HEK293 (cell line): ENCODE data around the gene CLCN3.

Experiments used
- ZBTB20 ChIP-seq: fragments of 450-650 bp; formaldehyde crosslinking; IDR thresholded peaks from 2 replicates; pipeline ENCODE4 v1.5.1; 2016; ENCODE audit warnings: missing biosample characterization, missing genetic modification characterization
- ZBTB49 ChIP-seq: fragments of 450-650 bp; formaldehyde crosslinking; IDR thresholded peaks from 2 replicates; pipeline ENCODE4 v1.5.1; 2016; ENCODE audit warnings: missing biosample characterization, missing genetic modification characterization, low read depth
- ZBTB6 ChIP-seq: fragments of 450-650 bp; formaldehyde crosslinking; IDR thresholded peaks from 2 replicates; pipeline ENCODE4 v1.5.1; 2017; ENCODE audit warnings: missing biosample characterization, missing genetic modification characterization
- ZNF112 ChIP-seq: fragments of 450-650 bp; formaldehyde crosslinking; IDR thresholded peaks from 2 replicates; pipeline ENCODE4 v1.5.0; 2017; ENCODE audit warnings: missing biosample characterization, missing genetic modification characterization
- ZNF114 ChIP-seq: fragments of 450-650 bp; formaldehyde crosslinking; IDR thresholded peaks from 2 replicates; pipeline ENCODE4 v1.5.0; 2017; ENCODE audit warnings: missing biosample characterization, missing genetic modification characterization
- ZNF133 ChIP-seq: fragments of 450-650 bp; formaldehyde crosslinking; IDR thresholded peaks from 2 replicates; pipeline ENCODE4 v1.5.1; 2016; ENCODE audit warnings: missing biosample characterization, missing genetic modification characterization
- ZNF2 ChIP-seq: fragments of 450-650 bp; formaldehyde crosslinking; IDR thresholded peaks from 2 replicates; pipeline ENCODE4 v1.5.1; 2016; ENCODE audit warnings: missing biosample characterization, missing genetic modification characterization
- ZNF274 ChIP-seq, 2 experiments: fragments of 200-500 bp in 1 of 2; fragments of 450-650 bp in 1 of 2; sonication (Bioruptor generic) in 1 of 2; formaldehyde crosslinking in 1 of 2; IDR thresholded peaks; 2 replicates each; pipeline versions ENCODE4 v1.5.1 to v1.6.1; 2014 to 2016; ENCODE audit warnings: borderline replicate concordance in 1 of 2, inconsistent platforms in 1 of 2, low read length in 1 of 2, missing biosample characterization in 1 of 2, missing genetic modification characterization in 1 of 2
- ZNF302 ChIP-seq: fragments of 450-650 bp; formaldehyde crosslinking; IDR thresholded peaks from 2 replicates; pipeline ENCODE4 v1.5.1; 2016; ENCODE audit warnings: missing biosample characterization, missing genetic modification characterization, low read depth
- ZNF350 ChIP-seq: fragments of 450-650 bp; formaldehyde crosslinking; IDR thresholded peaks from 2 replicates; pipeline ENCODE4 v1.5.0; 2017; ENCODE audit warnings: missing biosample characterization, mild to moderate bottlenecking, missing genetic modification characterization
- ZNF354C ChIP-seq: fragments of 450-650 bp; formaldehyde crosslinking; IDR thresholded peaks from 2 replicates; pipeline ENCODE4 v1.5.1; 2016; ENCODE audit warnings: missing biosample characterization, missing genetic modification characterization, low read depth, borderline replicate concordance
- ZNF366 ChIP-seq: fragments of 450-650 bp; formaldehyde crosslinking; conservative IDR thresholded peaks from 2 replicates; pipeline ENCODE4 v1.5.1; 2016; ENCODE audit warnings: missing biosample characterization, missing genetic modification characterization
- ZNF416 ChIP-seq: fragments of 450-650 bp; formaldehyde crosslinking; IDR thresholded peaks from 2 replicates; pipeline ENCODE4 v1.5.1; 2016; ENCODE audit warnings: missing biosample characterization, missing genetic modification characterization
- ZNF549 ChIP-seq: fragments of 450-650 bp; IDR thresholded peaks from 2 replicates; pipeline ENCODE4 v1.5.1; 2018; ENCODE audit warnings: missing biosample characterization, missing genetic modification characterization, mild to moderate bottlenecking, inconsistent platforms, moderate library complexity
- ZNF558 ChIP-seq: fragments of 450-650 bp; formaldehyde crosslinking; IDR thresholded peaks from 2 replicates; pipeline ENCODE4 v1.5.1; 2016; ENCODE audit warnings: missing biosample characterization, missing genetic modification characterization
- ZNF561 ChIP-seq: fragments of 450-650 bp; IDR thresholded peaks from 2 replicates; pipeline ENCODE4 v1.5.1; 2018; ENCODE audit warnings: missing biosample characterization, missing genetic modification characterization, borderline replicate concordance
- ZNF626 ChIP-seq: fragments of 450-650 bp; sonication (Bioruptor Pico); formaldehyde crosslinking; IDR thresholded peaks from 2 replicates; pipeline ENCODE4 v1.5.1; 2018; ENCODE audit warnings: missing biosample characterization, missing genetic modification characterization, inconsistent platforms
- ZNF629 ChIP-seq: fragments of 450-650 bp; formaldehyde crosslinking; IDR thresholded peaks from 2 replicates; pipeline ENCODE4 v1.5.1; 2017; ENCODE audit warnings: missing biosample characterization, missing genetic modification characterization
- ZNF660 ChIP-seq: fragments of 450-650 bp; IDR thresholded peaks from 2 replicates; pipeline ENCODE4 v1.5.1; 2018; ENCODE audit warnings: missing biosample characterization, mild to moderate bottlenecking, missing genetic modification characterization
- ZNF670 ChIP-seq: fragments of 450-650 bp; formaldehyde crosslinking; IDR thresholded peaks from 2 replicates; pipeline ENCODE4 v1.5.1; 2016; ENCODE audit warnings: missing biosample characterization, missing genetic modification characterization, low read depth
- ZNF837 ChIP-seq: fragments of 450-650 bp; formaldehyde crosslinking; IDR thresholded peaks from 2 replicates; pipeline ENCODE4 v1.5.1; 2016; ENCODE audit warnings: missing biosample characterization, missing genetic modification characterization
- ZNF843 ChIP-seq: fragments of 450-650 bp; formaldehyde crosslinking; IDR thresholded peaks from 2 replicates; pipeline ENCODE4 v1.5.1; 2016; ENCODE audit warnings: missing biosample characterization, missing genetic modification characterization
- TF ChIP-seq, protein P1 (sequence below): fragments of 450-650 bp; IDR thresholded peaks from 2 replicates; pipeline ENCODE4 v1.5.1; 2018; ENCODE audit warnings: missing biosample characterization, mild to moderate bottlenecking, missing genetic modification characterization
- TF ChIP-seq, protein P2 (sequence below): fragments of 450-650 bp; formaldehyde crosslinking; IDR thresholded peaks from 2 replicates; pipeline ENCODE4 v1.5.1; 2016; ENCODE audit warnings: missing biosample characterization, missing genetic modification characterization
- TF ChIP-seq, protein P3 (sequence below): fragments of 450-650 bp; formaldehyde crosslinking; IDR thresholded peaks from 2 replicates; pipeline ENCODE4 v1.5.1; 2016; ENCODE audit warnings: missing biosample characterization, missing genetic modification characterization
- TF ChIP-seq, protein P4 (sequence below): fragments of 450-650 bp; formaldehyde crosslinking; IDR thresholded peaks from 2 replicates; pipeline ENCODE4 v1.5.1; 2016; ENCODE audit warnings: missing biosample characterization, missing genetic modification characterization

Gene CLCN3

GRCh38 chr4:169757575-169758184 lies 137.3 kb downstream of the CLCN3 start, which contains the start of gene HPF1 (continued):
- no peak for TF ChIP-seq ZBTB6 (tag by site-specific recombination)
- TF ChIP-seq ZNF112: no peak
- peak; percentile 41; the same call in 1 of the 2 replicates for TF ChIP-seq ZBTB20
- peak; percentile 57; the same call in 1 of the 2 replicates for TF ChIP-seq ZNF660 (tag by site-specific recombination)
- 0 out of 2 replicates have a peak, but pooled peaks have one; percentile 21 for TF ChIP-seq ZNF629 (tag by site-specific recombination)
- TF ChIP-seq ZNF837 (tag by site-specific recombination): no peak
- TF ChIP-seq ZNF549 (tag by site-specific recombination): no peak
- TF ChIP-seq, protein P1, sequence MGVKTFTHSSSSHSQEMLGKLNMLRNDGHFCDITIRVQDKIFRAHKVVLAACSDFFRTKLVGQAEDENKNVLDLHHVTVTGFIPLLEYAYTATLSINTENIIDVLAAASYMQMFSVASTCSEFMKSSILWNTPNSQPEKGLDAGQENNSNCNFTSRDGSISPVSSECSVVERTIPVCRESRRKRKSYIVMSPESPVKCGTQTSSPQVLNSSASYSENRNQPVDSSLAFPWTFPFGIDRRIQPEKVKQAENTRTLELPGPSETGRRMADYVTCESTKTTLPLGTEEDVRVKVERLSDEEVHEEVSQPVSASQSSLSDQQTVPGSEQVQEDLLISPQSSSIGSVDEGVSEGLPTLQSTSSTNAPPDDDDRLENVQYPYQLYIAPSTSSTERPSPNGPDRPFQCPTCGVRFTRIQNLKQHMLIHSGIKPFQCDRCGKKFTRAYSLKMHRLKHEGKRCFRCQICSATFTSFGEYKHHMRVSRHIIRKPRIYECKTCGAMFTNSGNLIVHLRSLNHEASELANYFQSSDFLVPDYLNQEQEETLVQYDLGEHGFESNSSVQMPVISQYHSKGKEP (tag by site-specific recombination): peak; percentile 81
- TF ChIP-seq ZNF561 (tag by site-specific recombination): peak; percentile 62; the same call in 1 of the 2 replicates
- no peak for TF ChIP-seq ZNF354C (tag by site-specific recombination)
- no peak for TF ChIP-seq ZNF114
- TF ChIP-seq, protein P2, sequence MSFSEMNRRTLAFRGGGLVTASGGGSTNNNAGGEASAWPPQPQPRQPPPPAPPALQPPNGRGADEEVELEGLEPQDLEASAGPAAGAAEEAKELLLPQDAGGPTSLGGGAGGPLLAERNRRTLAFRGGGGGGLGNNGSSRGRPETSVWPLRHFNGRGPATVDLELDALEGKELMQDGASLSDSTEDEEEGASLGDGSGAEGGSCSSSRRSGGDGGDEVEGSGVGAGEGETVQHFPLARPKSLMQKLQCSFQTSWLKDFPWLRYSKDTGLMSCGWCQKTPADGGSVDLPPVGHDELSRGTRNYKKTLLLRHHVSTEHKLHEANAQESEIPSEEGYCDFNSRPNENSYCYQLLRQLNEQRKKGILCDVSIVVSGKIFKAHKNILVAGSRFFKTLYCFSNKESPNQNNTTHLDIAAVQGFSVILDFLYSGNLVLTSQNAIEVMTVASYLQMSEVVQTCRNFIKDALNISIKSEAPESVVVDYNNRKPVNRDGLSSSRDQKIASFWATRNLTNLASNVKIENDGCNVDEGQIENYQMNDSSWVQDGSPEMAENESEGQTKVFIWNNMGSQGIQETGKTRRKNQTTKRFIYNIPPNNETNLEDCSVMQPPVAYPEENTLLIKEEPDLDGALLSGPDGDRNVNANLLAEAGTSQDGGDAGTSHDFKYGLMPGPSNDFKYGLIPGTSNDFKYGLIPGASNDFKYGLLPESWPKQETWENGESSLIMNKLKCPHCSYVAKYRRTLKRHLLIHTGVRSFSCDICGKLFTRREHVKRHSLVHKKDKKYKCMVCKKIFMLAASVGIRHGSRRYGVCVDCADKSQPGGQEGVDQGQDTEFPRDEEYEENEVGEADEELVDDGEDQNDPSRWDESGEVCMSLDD: 0 out of 2 replicates have a peak, but pooled peaks have one; percentile 44
- TF ChIP-seq ZBTB49 (tag by site-specific recombination): no peak
- TF ChIP-seq ZNF302 (tag by site-specific recombination): no peak
- TF ChIP-seq ZNF274 (IDR thresholded peaks at IDR 0.05; ENCODE audit: low read length): no peak
- TF ChIP-seq ZNF274 (tag by site-specific recombination; IDR thresholded peaks at IDR 0.05; ENCODE audit: borderline replicate concordance): no peak
- TF ChIP-seq ZNF133 (tag by site-specific recombination): no peak
- peak; percentile 61; the same call in 1 of the 2 replicates for TF ChIP-seq ZNF2 (tag by site-specific recombination)
- no peak for TF ChIP-seq ZNF670
- 0 out of 2 replicates have a peak, but pooled peaks have one; percentile 21 for TF ChIP-seq ZNF843 (tag by site-specific recombination)
- TF ChIP-seq ZNF626 (tag by site-specific recombination): no peak
- no peak for TF ChIP-seq ZNF416 (tag by site-specific recombination)
- no peak for TF ChIP-seq ZNF366 (tag by site-specific recombination)
- no peak for TF ChIP-seq ZNF350 (tag by site-specific recombination)
- TF ChIP-seq, protein P3, sequence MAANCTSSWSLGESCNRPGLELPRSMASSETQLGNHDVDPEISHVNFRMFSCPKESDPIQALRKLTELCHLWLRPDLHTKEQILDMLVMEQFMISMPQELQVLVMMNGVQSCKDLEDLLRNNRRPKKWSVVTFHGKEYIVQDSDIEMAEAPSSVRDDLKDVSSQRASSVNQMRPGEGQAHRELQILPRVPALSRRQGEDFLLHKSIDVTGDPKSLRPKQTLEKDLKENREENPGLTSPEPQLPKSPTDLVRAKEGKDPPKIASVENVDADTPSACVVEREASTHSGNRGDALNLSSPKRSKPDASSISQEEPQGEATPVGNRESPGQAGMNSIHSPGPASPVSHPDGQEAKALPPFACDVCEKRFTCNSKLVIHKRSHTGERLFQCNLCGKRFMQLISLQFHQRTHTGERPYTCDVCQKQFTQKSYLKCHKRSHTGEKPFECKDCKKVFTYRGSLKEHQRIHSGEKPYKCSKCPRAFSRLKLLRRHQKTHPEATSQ (tag by site-specific recombination): no peak
- TF ChIP-seq ZNF558 (tag by site-specific recombination): no peak
- TF ChIP-seq, protein P4, sequence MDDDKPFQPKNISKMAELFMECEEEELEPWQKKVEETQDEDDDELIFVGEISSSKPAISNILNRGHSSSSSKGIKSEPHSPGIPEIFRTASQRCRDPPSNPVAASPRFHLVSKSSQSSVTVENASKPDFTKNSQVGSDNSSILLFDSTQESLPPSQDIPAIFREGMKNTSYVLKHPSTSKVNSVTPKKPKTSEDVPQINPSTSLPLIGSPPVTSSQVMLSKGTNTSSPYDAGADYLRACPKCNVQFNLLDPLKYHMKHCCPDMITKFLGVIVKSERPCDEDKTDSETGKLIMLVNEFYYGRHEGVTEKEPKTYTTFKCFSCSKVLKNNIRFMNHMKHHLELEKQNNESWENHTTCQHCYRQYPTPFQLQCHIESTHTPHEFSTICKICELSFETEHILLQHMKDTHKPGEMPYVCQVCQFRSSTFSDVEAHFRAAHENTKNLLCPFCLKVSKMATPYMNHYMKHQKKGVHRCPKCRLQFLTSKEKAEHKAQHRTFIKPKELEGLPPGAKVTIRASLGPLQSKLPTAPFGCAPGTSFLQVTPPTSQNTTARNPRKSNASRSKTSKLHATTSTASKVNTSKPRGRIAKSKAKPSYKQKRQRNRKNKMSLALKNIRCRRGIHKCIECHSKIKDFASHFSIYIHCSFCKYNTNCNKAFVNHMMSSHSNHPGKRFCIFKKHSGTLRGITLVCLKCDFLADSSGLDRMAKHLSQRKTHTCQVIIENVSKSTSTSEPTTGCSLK: no peak
